Kidney capillary endothelial cell (primary cell): ENCODE data around the gene DUSP23.
A peak's percentile ranks its signal among the peaks of the same experiment; 100 is the strongest.

Experiments used
- DNase-seq: peaks from one replicate; pipeline ENCODE4 v3.0.0-alpha.2; 2018; ENCODE audit warnings: low spot score

The DUSP23 gene

GRCh38 chr1:159786465-159786864 is 5.7 kb downstream of the DUSP23 start:
- DNase-seq: no peak

DNA sequence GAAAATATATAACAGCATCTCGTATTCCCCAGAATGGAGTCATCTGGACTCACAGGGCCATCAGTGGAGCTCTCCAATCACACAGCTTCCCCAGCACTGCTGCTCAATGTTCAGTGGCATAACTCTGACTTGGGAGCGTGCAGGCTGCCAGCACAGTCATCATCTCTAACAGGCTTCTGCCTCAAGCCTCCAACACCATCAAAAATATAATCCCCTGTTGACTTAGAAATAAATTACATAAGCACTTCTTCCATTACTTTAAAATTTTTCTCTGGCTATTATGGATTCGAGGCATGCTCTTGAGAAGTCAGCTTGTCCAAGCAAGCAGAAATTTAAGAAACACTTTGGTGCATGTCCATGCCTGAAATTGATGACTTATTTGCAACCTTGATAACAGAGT is 6.2 kb downstream of the DUSP23 start:
- DNase-seq: no peak

DNA sequence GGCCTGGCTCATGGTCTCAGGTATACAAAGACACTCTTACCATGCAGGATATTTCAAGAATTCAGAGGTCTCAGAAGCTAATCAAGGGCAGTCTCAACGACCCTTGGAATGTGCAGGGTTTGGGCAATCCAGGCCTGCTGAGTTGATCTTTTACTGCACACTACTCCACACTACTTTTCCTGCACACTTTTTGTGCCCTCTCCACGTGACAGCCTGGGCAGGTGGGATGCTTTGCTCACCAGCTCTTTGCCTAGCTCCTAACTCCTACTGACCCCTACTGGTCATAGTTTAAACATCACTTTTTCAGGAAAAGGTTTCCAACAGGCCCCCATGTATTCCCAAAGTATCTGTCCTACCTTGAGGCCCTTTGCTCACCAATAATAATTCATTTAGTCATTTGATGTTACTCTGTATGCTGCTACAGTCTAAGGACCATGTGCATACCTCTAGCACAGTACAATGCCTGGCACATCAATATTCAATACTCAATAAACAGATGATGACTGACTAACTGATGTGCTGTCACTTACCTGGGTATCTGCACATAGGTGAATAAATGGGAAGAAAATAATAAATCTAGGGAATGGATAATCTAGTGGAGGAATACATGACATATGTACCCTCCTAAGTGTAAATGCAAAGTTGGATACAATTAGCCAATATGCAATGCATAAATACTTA is 9.6 kb downstream of the DUSP23 start:
- no peak for DNase-seq

- no peak for DNase-seq
These were observed 10.3 kb downstream of the DUSP23 start for GRCh38 chr1:159791031-159791430.

GRCh38 chr1:159791461-159791860 is 10.7 kb downstream of the DUSP23 start:
- no peak for DNase-seq

DNA sequence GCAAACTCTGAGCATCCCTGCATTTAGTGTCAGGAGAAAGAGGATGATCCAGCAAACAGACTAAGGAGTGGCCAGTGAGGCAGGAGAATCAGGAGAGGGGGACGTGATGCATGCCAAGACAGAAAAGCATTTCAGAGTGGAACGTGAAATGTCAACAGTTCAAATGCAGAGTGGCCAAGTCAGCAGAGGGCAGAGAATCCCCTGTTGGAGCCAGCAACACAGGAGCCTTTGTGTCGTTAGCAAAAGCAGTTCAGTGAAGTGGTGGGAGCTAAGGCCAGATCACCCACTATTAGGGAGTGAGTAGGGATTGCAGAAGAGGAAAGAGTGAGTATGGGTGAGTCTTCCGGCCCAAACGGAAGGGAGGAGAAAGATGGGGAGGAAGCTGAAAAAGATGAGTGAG is 14.8 kb downstream of the DUSP23 start:
- no peak for DNase-seq

GRCh38 chr1:159798893-159799292 is 18.1 kb downstream of the DUSP23 start:
- DNase-seq: peak; percentile 68

- no peak for DNase-seq
These were observed 18.8 kb downstream of the DUSP23 start for GRCh38 chr1:159799446-159799985.

DNA sequence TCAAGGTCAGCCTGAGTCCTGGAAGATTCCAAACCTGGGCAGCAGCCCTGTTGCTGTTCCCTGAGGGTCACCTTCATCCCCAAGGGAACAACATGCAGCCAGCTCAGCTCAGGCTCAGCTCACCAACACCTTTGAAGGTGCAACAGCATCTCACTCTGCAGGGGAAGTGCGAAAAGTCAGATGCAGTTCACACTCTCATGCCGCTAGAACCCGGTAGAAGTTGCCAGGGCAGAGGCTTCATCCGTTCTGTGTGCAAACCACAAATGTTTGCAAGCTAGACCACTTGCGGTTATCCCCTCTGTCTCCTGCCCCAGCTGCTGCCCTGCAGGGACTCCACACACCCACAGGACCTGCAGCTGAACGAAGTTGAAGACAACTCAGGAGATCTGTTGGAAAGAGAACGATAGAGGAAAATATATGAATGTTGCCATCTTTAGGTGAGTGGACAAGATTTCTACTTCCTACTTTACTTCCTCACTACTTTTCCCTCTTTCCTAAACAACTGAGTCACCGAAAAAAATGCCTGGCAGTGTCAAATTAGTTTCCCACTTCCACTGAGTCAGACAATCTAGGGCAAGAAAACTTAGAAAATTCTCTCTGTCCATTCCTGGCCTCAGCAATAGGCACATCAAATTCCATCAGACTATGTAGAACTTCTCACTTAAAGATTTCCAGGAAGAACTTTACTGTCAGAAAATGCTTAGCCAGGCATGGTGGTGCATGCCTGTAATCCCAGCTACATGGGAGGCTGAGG is 19.6 kb downstream of the DUSP23 start:
- DNase-seq: no peak

DNA sequence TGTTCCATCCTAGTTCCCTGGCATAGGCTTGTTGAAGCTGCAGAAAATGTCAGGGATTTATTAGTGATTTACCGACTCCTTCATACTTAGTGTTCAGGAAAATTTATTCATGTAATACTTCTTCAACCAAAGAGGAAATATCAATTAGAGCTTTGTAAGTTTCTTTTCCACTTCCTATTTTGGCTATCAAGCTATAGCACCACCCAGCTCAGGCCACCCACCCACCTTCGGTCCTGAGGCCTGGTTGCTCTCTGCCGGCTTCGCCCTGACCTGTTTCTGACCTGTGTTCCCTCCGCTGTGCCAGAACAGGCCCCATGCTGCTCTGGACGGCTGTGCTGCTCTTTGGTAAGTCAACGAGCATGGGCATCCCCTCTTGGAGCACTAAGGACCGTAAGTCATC is 21.3 kb downstream of the DUSP23 start, which contains the start of gene FCRL6:
FCRL6 (plus strand) TSS at position 250 of the 400 bp plus-strand sequence; CDS start at position 315, 65 bp downstream.
- no peak for DNase-seq

DNA sequence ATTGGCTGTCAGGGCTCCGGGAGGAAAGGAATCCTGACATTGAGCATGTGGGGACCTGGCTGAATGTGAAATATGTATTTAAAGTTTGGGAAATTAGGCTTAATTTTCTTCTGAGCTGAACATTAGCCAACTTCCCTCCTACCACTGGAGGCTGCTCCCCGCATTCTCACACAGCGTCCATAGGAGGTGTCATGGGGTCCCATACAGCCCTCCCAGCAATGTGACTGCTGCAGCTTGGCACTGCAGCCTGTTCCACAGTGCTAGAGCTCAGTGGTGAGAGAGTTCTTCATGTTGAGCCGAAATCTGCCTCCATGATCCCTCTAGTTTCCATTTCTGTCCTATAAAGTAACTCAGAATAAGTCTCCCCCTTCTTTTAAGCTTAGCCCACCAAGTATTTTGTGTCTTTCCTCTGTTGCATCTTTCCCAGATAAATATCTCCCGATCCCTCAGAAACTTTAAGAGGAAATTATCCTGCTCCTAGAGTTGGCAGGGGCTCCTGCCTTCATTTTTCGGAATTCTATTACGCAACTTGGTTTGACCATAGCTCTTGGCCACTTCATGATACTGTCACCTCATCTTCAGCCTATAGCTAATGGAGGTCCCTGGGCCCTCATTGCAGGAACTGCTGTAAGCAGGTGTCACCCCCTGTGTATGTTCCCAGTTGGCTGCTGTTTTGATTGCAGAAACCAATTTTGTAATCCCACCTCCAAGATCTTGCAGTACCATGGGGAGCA is 23.4 kb downstream of the DUSP23 start:
- no peak for DNase-seq

- no peak for DNase-seq
These were observed 24.2 kb downstream of the DUSP23 start for GRCh38 chr1:159804924-159805323.

- DNase-seq: no peak
These were observed 35.2 kb downstream of the DUSP23 start for GRCh38 chr1:159815926-159816325.

GRCh38 chr1:159817276-159818041 is 36.7 kb downstream of the DUSP23 start:
- no peak for DNase-seq

DNA sequence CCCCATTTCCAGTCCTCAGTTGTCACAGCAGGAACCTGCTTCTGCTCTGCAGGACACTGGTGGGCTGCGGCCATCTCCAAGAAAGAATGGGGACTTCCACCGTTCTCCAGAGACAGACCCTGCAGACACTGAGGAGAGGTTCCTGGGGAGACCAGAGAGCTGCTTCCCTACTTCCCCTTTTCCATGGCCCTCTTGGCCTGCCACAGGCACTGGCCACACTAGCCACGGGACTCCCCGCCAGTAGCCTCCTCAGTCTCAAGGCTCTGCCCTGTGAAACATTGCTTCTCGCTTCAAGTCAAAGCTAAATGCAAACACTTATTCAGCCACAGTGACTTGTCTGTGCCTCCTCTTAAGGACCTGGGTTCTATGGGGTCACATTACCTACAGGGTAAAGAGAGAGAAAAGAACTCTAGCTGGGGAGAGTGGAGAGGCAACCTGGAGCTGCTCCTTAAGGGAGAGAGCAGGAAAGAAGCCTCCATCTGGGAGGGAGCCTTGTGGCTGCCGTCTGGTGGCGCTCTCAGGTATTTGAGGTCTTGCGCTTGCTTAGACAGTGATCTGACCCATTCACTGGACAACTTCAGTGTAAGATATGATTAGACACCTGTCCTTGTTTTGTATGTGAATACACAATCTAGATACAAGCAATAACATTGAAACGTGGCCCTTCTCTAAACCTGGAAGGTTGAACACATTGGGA is 40.6 kb downstream of the DUSP23 start:
- DNase-seq: no peak

GRCh38 chr1:159823406-159823805 is 42.6 kb downstream of the DUSP23 start:
- no peak for DNase-seq

DNA sequence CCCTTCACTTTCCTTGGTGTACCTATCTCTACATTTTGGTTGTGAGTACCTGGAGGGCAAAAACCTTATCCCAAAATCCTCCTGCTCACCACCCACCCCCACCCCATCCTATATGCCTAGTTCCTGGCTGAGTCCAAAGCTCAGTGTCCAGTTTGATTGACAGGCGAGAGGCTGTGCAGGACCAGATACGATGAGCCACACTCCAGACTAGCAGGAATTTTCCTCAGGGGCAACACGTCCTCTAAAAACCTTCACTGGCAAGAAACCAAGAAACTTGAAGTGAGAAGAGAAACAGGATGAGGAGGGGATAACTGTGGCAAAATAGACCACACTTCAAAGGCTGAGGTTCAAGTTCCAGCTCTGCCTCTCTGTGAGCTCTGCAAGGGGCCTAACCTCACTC is 44.8 kb downstream of the DUSP23 start:
- DNase-seq: no peak

GRCh38 chr1:159826441-159827101 is 45.8 kb downstream of the DUSP23 start, which contains the start of gene SLAMF8:
SLAMF8 (plus strand) TSS chr1:159826873; CDS start chr1:159826899, 26 bp downstream.
- no peak for DNase-seq

DNA sequence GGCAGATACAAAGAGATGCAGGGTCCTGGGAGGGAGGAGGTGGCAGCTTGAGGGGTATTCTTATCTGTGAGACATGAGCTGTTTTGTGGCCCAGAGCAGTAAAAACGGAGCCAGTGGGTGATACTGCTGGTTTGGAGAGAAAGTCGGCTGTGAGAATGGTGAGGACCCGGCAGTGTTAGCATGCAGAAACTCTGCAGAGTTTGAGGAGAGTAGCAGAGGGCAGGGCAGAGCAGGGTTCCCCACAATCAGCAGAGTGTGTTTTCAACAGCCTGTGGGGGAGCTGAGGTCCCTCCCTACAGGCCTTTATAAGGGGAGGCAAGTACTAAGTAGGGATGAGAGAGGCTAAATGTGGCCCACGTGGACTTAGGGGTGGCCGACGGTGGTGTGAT is 46.3 kb downstream of the DUSP23 start:
- no peak for DNase-seq

GRCh38 chr1:159827549-159827948 is 46.8 kb downstream of the DUSP23 start:
- no peak for DNase-seq

DNA sequence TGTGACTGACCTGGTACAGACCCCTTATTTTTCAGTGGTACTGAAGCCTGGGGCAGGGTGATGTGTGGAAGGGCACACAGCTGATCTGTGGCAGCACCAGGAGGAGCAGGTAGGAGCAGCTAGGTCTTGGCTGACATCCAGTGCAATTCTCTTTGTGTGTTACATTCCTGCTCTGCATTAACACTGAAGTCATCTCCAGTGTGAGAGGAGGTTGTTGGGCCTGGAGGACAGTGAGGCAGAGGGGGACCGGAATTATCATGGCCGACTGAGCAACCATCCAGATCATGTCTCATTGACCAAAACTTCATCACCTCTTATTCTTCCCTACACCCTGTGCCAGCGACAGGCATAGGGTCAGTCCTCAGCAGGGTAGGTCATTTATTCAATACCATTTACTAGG is 47.4 kb downstream of the DUSP23 start:
- DNase-seq: no peak
